Neural crest cell (in vitro differentiated cells): ENCODE data around the gene B4GALT7. TPM values are rescaled to one million over a fixed set of nuclear protein-coding genes. Genes with fewer than 3 reads are reported as not detected.
"Not testable (repeated sequence)": the region's sequence is repeated elsewhere in the genome, so short reads cannot be mapped to it uniquely, and the experiment has no call there.

Experiments
- DNase-seq: peaks from one replicate; pipeline ENCODE4 v3.0.0; 2021; ENCODE audit warnings: low read depth, mixed read lengths, low spot score
- H3K27ac Mint-ChIP-seq: one replicate; pipeline ENCODE4 v1.8.0; 2021; ENCODE audit warnings: mild to moderate bottlenecking, mixed read lengths; ENCODE audit not compliant: unreplicated experiment
- H3K27me3 Mint-ChIP-seq: 2 replicates; pipeline ENCODE4 v1.8.0; 2021; ENCODE audit warnings: low read depth, mild to moderate bottlenecking, mixed read lengths
- H3K36me3 Mint-ChIP-seq: 2 replicates; pipeline ENCODE4 v1.8.0; 2021; ENCODE audit warnings: low read depth, mild to moderate bottlenecking, mixed read lengths
- H3K4me1 Mint-ChIP-seq: 2 replicates; pipeline ENCODE4 v1.8.0; 2021; ENCODE audit warnings: mixed read lengths
- H3K4me3 Mint-ChIP-seq: one replicate; pipeline ENCODE4 v1.8.0; 2021; ENCODE audit warnings: mild to moderate bottlenecking, mixed read lengths
- H3K9me3 Mint-ChIP-seq: 2 replicates; pipeline ENCODE4 v1.8.0; 2021; ENCODE audit warnings: mixed read lengths
- total RNA-seq: library from RNA; stranded (reverse); gene quantifications from 2 replicates; pipeline ENCODE4 v1.2.1, GENCODE V29; 2021

B4GALT7 gene
- total RNA-seq, 1 donor from 2014 or later, result 30.1 TPM

- H3K36me3 Mint-ChIP-seq, result peaks cover 25% of the 10 kb centered on the region
- DNase-seq, H3K9me3 Mint-ChIP-seq, H3K4me1 Mint-ChIP-seq, H3K27ac Mint-ChIP-seq, H3K4me3 Mint-ChIP-seq, H3K27me3 Mint-ChIP-seq: not testable (repeated sequence)
Measured at GRCh38 chr5:177645462-177645861, 45.5 kb downstream of the B4GALT7 start.

- not testable (repeated sequence) for H3K9me3 Mint-ChIP-seq, H3K27me3 Mint-ChIP-seq, H3K4me3 Mint-ChIP-seq, DNase-seq, H3K27ac Mint-ChIP-seq, H3K4me1 Mint-ChIP-seq
- H3K36me3 Mint-ChIP-seq, result peaks cover 14% of the 10 kb centered on the region
Measured at GRCh38 chr5:177651235-177651634, 51.3 kb downstream of the B4GALT7 start.

GRCh38 chr5:177657846-177658245, 57.9 kb downstream of the B4GALT7 start:
- not testable (repeated sequence) for H3K4me1 Mint-ChIP-seq, H3K27me3 Mint-ChIP-seq, DNase-seq, H3K36me3 Mint-ChIP-seq, H3K9me3 Mint-ChIP-seq, H3K4me3 Mint-ChIP-seq, H3K27ac Mint-ChIP-seq

- H3K4me1 Mint-ChIP-seq, DNase-seq: not testable (repeated sequence)
Measured at GRCh38 chr5:177658542-177658941, 58.6 kb downstream of the B4GALT7 start.

More at GRCh38 chr5:177658542-177658941, 58.6 kb downstream of the B4GALT7 start:
- H3K9me3 Mint-ChIP-seq, H3K27me3 Mint-ChIP-seq, H3K27ac Mint-ChIP-seq, H3K36me3 Mint-ChIP-seq, H3K4me3 Mint-ChIP-seq: not testable (repeated sequence)

Other genes with a start within 250 kb of the B4GALT7 start
- 73.0 and 80.5 TPM in 2 replicates for gene LMAN2, start 248.5 kb upstream of the B4GALT7 start, total RNA-seq
- 12.3 and 15.7 TPM in 2 replicates for gene RGS14, start 242.2 kb upstream of the B4GALT7 start, total RNA-seq
- 0.16 TPM in 1 of 2 replicates, not detected in the other for gene SLC34A1, start 215.7 kb upstream of the B4GALT7 start, total RNA-seq
- gene PFN3, start 199.5 kb upstream of the B4GALT7 start, total RNA-seq, result not detected in 2 replicates
- gene F12, start 190.6 kb upstream of the B4GALT7 start, total RNA-seq, result 2.3 and 2.7 TPM in 2 replicates
- 47.4 and 54.9 TPM in 2 replicates for gene GRK6, start 173.5 kb upstream of the B4GALT7 start, total RNA-seq
- gene PRR7, start 153.3 kb upstream of the B4GALT7 start, total RNA-seq, result 16.1 and 19.0 TPM in 2 replicates
- 387 and 410 TPM in 2 replicates for gene DBN1, start 126.5 kb upstream of the B4GALT7 start, total RNA-seq
- gene PDLIM7, start 102.5 kb upstream of the B4GALT7 start, total RNA-seq, result 129 and 147 TPM in 2 replicates
- gene DOK3, start 90.3 kb upstream of the B4GALT7 start, total RNA-seq, result 10.5 and 11.4 TPM in 2 replicates
- 125 and 130 TPM in 2 replicates for gene DDX41, start 83.2 kb upstream of the B4GALT7 start, total RNA-seq
- gene FAM193B, start 45.6 kb upstream of the B4GALT7 start, total RNA-seq, result 96.3 and 98.4 TPM in 2 replicates
- gene TMED9, start 7.9 kb upstream of the B4GALT7 start, total RNA-seq, result 108 and 113 TPM in 2 replicates
- not detected in 2 replicates for gene FAM153A, start 182.8 kb downstream of the B4GALT7 start, total RNA-seq